BLaER1 (cell line): ENCODE measurements around the gene CCDC12.

Experiments used
- H3K27ac ChIP-seq: shearing (Covaris generic); formaldehyde crosslinking; 2 replicates; pipeline ENCODE4 v1.8.1; 2022
- H3K27me3 ChIP-seq: shearing (Covaris generic); formaldehyde crosslinking; 2 replicates; pipeline ENCODE4 v1.8.1; 2022
- H3K36me3 ChIP-seq: shearing (Covaris generic); formaldehyde crosslinking; 2 replicates; pipeline ENCODE4 v1.8.1; 2022
- H3K4me1 ChIP-seq: shearing (Covaris generic); formaldehyde crosslinking; 2 replicates; pipeline ENCODE4 v1.8.1; 2022
- H3K4me2 ChIP-seq: shearing (Covaris generic); formaldehyde crosslinking; 2 replicates; pipeline ENCODE4 v1.8.1; 2022
- H3K4me3 ChIP-seq: shearing (Covaris generic); formaldehyde crosslinking; 2 replicates; pipeline ENCODE4 v1.8.1; 2022
- H3K9ac ChIP-seq: shearing (Covaris generic); formaldehyde crosslinking; 2 replicates; pipeline ENCODE4 v1.8.1; 2022
- H3K9me3 ChIP-seq: shearing (Covaris generic); formaldehyde crosslinking; 2 replicates; pipeline ENCODE4 v1.8.1; 2022
- H4K20me1 ChIP-seq: shearing (Covaris generic); formaldehyde crosslinking; 2 replicates; pipeline ENCODE4 v1.8.1; 2022
- Cebpa-rat ChIP-seq: shearing (Covaris generic); IDR thresholded peaks from 2 replicates; pipeline ENCODE4 v1.8.1; 2022

Gene CCDC12

GRCh38 chr3:46948830-46949671 lies 27.5 kb downstream of the CCDC12 start:
- peaks cover 89% of the 10 kb centered on the region for H3K4me1 ChIP-seq

GRCh38 chr3:46947981-46948791 lies 28.4 kb downstream of the CCDC12 start:
- H3K27ac ChIP-seq, result peak overlapping the region; percentile 82
- H3K9ac ChIP-seq, result peak overlapping the region; percentile 42; the same call in 1 of the 2 replicates
- no peak overlapping the region for H3K4me3 ChIP-seq
- H4K20me1 ChIP-seq, result peaks cover 96% of the 10 kb centered on the region
- peaks cover 10% of the 10 kb centered on the region; the same call in 1 of the 2 replicates for H3K9me3 ChIP-seq
- peaks cover 61% of the 10 kb centered on the region for H3K36me3 ChIP-seq
- peak overlapping the region; percentile 86 for H3K4me2 ChIP-seq
- peaks cover 87% of the 10 kb centered on the region for H3K4me1 ChIP-seq
- H3K27me3 ChIP-seq, result no peaks in the 10 kb centered on the region
- peak; percentile 56; the same call in 1 of the 2 replicates for TF ChIP-seq Cebpa-rat

More at GRCh38 chr3:46948830-46949671, 27.5 kb downstream of the CCDC12 start:
- Histone ChIP-seq H3K27me3 (no peaks in the 10 kb centered on the region), H3K9ac (peak overlapping the region; percentile 42), H3K9me3 (peaks cover 10% of the 10 kb centered on the region; the same call in 1 of the 2 replicates), H4K20me1 (peaks cover 96% of the 10 kb centered on the region), H3K27ac (peak overlapping the region; percentile 82), H3K4me3 (no peak overlapping the region), H3K36me3 (peaks cover 52% of the 10 kb centered on the region), H3K4me2 (peak overlapping the region; percentile 86)
- TF ChIP-seq Cebpa-rat, result no peak

GRCh38 chr3:46947546-46947901 lies 29.0 kb downstream of the CCDC12 start:
- TF ChIP-seq Cebpa-rat, result no peak
- Histone ChIP-seq H3K27ac (peak overlapping the region; percentile 82), H4K20me1 (peaks cover 96% of the 10 kb centered on the region), H3K4me2 (peak overlapping the region; percentile 86), H3K36me3 (peaks cover 67% of the 10 kb centered on the region), H3K27me3 (no peaks in the 10 kb centered on the region), H3K4me1 (peaks cover 87% of the 10 kb centered on the region), H3K9me3 (peaks cover 10% of the 10 kb centered on the region; the same call in 1 of the 2 replicates), H3K4me3 (no peak overlapping the region), H3K9ac (peak overlapping the region; percentile 42; the same call in 1 of the 2 replicates)

- peak overlapping the region; percentile 86 for H3K4me2 ChIP-seq
- peaks cover 96% of the 10 kb centered on the region for H4K20me1 ChIP-seq
- peaks cover 87% of the 10 kb centered on the region for H3K4me1 ChIP-seq
- H3K27me3 ChIP-seq, result no peaks in the 10 kb centered on the region
- peaks cover 10% of the 10 kb centered on the region; the same call in 1 of the 2 replicates for H3K9me3 ChIP-seq
- TF ChIP-seq Cebpa-rat, result no peak
- peaks cover 67% of the 10 kb centered on the region for H3K36me3 ChIP-seq
- no peak overlapping the region for H3K4me3 ChIP-seq
- peak overlapping the region; percentile 82 for H3K27ac ChIP-seq
- peak overlapping the region; percentile 42; the same call in 1 of the 2 replicates for H3K9ac ChIP-seq
Measured at GRCh38 chr3:46946856-46947545, 29.5 kb downstream of the CCDC12 start.

GRCh38 chr3:46946416-46946815 lies 30.1 kb downstream of the CCDC12 start:
- H3K27ac ChIP-seq, result peak overlapping the region; percentile 82; the same call in 1 of the 2 replicates
- TF ChIP-seq Cebpa-rat, result no peak
- peaks cover 10% of the 10 kb centered on the region; the same call in 1 of the 2 replicates for H3K9me3 ChIP-seq
- H3K27me3 ChIP-seq, result no peaks in the 10 kb centered on the region
- H3K36me3 ChIP-seq, result peaks cover 71% of the 10 kb centered on the region
- H4K20me1 ChIP-seq, result peaks cover 98% of the 10 kb centered on the region
- H3K4me2 ChIP-seq, result peak overlapping the region; percentile 86; the same call in 1 of the 2 replicates
- H3K4me1 ChIP-seq, result peaks cover 88% of the 10 kb centered on the region
- no peak overlapping the region for H3K9ac ChIP-seq
- H3K4me3 ChIP-seq, result no peak overlapping the region

- Histone ChIP-seq H3K9me3 (peaks cover 10% of the 10 kb centered on the region; the same call in 1 of the 2 replicates), H3K4me1 (peaks cover 88% of the 10 kb centered on the region), H3K9ac (no peak overlapping the region), H3K4me3 (no peak overlapping the region), H4K20me1 (peaks cover 100% of the 10 kb centered on the region), H3K36me3 (peaks cover 87% of the 10 kb centered on the region), H3K27ac (peak overlapping the region; percentile 24; the same call in 1 of the 2 replicates), H3K4me2 (no peak overlapping the region), H3K27me3 (no peaks in the 10 kb centered on the region)
- TF ChIP-seq Cebpa-rat, result no peak
Measured at GRCh38 chr3:46944191-46944590, 32.4 kb downstream of the CCDC12 start.

GRCh38 chr3:46943237-46944187 lies 33.0 kb downstream of the CCDC12 start:
- H3K4me3 ChIP-seq, result no peak overlapping the region
- peaks cover 92% of the 10 kb centered on the region for H3K36me3 ChIP-seq
- no peak overlapping the region for H3K9ac ChIP-seq
- H3K27ac ChIP-seq, result peak overlapping the region; percentile 41; the same call in 1 of the 2 replicates
- peaks cover 97% of the 10 kb centered on the region for H4K20me1 ChIP-seq
- no peak overlapping the region for H3K4me2 ChIP-seq
- H3K27me3 ChIP-seq, result no peaks in the 10 kb centered on the region
- H3K4me1 ChIP-seq, result peaks cover 88% of the 10 kb centered on the region
- peaks cover 10% of the 10 kb centered on the region; the same call in 1 of the 2 replicates for H3K9me3 ChIP-seq
- no peak for TF ChIP-seq Cebpa-rat

- peaks cover 93% of the 10 kb centered on the region for H3K36me3 ChIP-seq
- peaks cover 94% of the 10 kb centered on the region for H4K20me1 ChIP-seq
- peaks cover 10% of the 10 kb centered on the region; the same call in 1 of the 2 replicates for H3K9me3 ChIP-seq
- 0 out of 2 replicates have a peak overlapping the region, but pooled peaks have one; percentile 41 for H3K27ac ChIP-seq
- no peaks in the 10 kb centered on the region for H3K27me3 ChIP-seq
- peaks cover 88% of the 10 kb centered on the region for H3K4me1 ChIP-seq
- H3K4me3 ChIP-seq, result no peak overlapping the region
- H3K9ac ChIP-seq, result no peak overlapping the region; the same call in 1 of the 2 replicates
- no peak overlapping the region for H3K4me2 ChIP-seq
- TF ChIP-seq Cebpa-rat, result no peak
Measured at GRCh38 chr3:46942481-46943236, 33.9 kb downstream of the CCDC12 start.
